ENCODE results near the gene TRAFD1. TPM values are rescaled to one million over a fixed set of nuclear protein-coding genes. Genes with fewer than 3 reads are reported as not detected.

The TRAFD1 gene
- polyA plus RNA-seq, 1 donor from 2014 or later, result 75.6 TPM

DNA sequence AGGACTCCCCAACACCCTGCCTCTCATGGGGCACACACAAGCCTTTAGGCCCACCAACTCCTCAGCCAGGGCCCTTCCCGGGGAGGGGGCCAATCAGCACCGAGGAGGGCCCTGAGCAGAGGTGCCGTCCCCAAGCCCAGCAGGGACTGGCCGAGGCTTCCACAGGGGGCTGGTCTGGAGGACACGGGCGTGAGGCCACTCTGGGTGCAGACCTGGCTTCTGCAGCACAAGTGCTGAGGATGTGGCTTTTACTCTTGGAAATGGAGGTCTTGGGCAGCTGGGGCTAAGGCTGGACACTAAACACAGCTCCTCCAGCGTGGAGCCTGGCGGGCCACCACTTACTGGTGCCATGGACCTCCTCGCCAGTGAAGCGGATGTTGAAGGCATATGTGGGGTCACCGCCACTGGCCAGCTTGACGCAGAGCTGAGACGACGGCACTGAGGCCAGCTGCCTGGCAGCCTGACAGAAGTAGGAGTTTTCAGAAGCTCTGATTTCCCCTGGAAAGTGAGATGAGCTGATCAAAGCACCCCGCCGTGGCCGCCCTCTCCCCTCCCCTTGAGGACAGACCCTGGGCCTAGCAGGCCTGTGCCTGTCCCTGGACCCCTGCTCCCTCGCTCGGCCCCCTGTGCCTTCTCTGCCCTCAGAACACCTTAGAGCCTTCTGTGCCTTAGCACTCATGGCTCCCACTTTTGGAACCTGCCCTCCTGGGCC, 44.0 kb downstream of the TRAFD1 start:
- H3K27me3 ChIP-seq (ENCODE audit: insufficient read depth, low read depth, low read length), result no peaks in the 10 kb centered on the region
- H3K27ac ChIP-seq (ENCODE audit: low read length), result no peak overlapping the region
- peaks cover 3% of the 10 kb centered on the region for H3K36me3 ChIP-seq (ENCODE audit: insufficient read depth, low read length)
- no peak overlapping the region for H3K4me3 ChIP-seq (ENCODE audit: low read length)
- H4K20me1 ChIP-seq (ENCODE audit: insufficient read depth), result no peaks in the 10 kb centered on the region
- H3K9me3 ChIP-seq (ENCODE audit: low read length), result no peaks in the 10 kb centered on the region
- no peak overlapping the region for H3K4me2 ChIP-seq (ENCODE audit: low read length)
- H3K79me2 ChIP-seq (replicated peaks; ENCODE audit: insufficient read depth, low read length), result no peaks in the 10 kb centered on the region
- no peak overlapping the region for H3K9ac ChIP-seq (ENCODE audit: low read length)
- no peaks in the 10 kb centered on the region for H3F3A ChIP-seq (ENCODE audit: insufficient read depth, low read length, poor library complexity, severe bottlenecking)
- H3K9me2 ChIP-seq (ENCODE audit: insufficient read depth, low read length), result no peaks in the 10 kb centered on the region
- H2AFZ ChIP-seq (ENCODE audit: low read depth, low read length), result no peak overlapping the region
- no peak for TF ChIP-seq POLR2AphosphoS5 (IDR thresholded peaks at IDR 0.05)
- TF ChIP-seq MXI1 (conservative IDR thresholded peaks at IDR 0.05; ENCODE audit: poor library complexity, severe bottlenecking), result no peak
- no peak for TF ChIP-seq EZH2 (IDR thresholded peaks at IDR 0.05; ENCODE audit: borderline replicate concordance, insufficient read depth, low read length, poor library complexity, severe bottlenecking)

DNA sequence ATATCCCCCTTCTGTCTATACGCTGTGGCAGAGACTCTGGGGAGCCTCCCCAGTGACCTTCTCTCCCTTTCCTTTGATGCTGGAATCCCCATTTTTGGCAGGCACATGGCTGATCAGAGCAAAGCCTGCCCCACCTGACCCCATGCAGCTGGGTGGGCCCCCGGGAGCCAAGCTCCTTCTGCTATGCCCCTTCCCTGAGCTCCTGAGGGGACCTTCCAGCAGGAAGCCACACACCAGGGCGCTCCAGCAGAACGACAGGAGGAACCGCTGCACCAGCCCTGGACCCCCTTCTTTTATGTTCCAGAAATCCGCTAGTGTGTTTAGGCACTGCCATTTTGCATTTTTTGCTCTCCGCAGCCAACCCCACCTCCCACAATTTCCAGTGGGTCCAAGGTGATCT, 44.6 kb downstream of the TRAFD1 start:
- Histone ChIP-seq H3K79me2 (replicated peaks; ENCODE audit: insufficient read depth, low read length) (no peaks in the 10 kb centered on the region), H2AFZ (ENCODE audit: low read depth, low read length) (no peak overlapping the region), H3K4me3 (ENCODE audit: low read length) (no peak overlapping the region), H3F3A (ENCODE audit: insufficient read depth, low read length, poor library complexity, severe bottlenecking) (no peaks in the 10 kb centered on the region), H3K27me3 (ENCODE audit: insufficient read depth, low read depth, low read length) (no peaks in the 10 kb centered on the region), H3K27ac (ENCODE audit: low read length) (no peak overlapping the region), H3K9ac (ENCODE audit: low read length) (no peak overlapping the region), H4K20me1 (ENCODE audit: insufficient read depth) (no peaks in the 10 kb centered on the region), H3K9me2 (ENCODE audit: insufficient read depth, low read length) (no peaks in the 10 kb centered on the region), H3K9me3 (ENCODE audit: low read length) (no peaks in the 10 kb centered on the region), H3K4me2 (ENCODE audit: low read length) (no peak overlapping the region), H3K36me3 (ENCODE audit: insufficient read depth, low read length) (peaks cover 3% of the 10 kb centered on the region)
- TF ChIP-seq TAF1 (IDR thresholded peaks at IDR 0.05; ENCODE audit: low read depth), result no peak
- no peak for TF ChIP-seq EP300 (conservative IDR thresholded peaks at IDR 0.05; ENCODE audit: poor library complexity, severe bottlenecking)
- TF ChIP-seq, protein P1, sequence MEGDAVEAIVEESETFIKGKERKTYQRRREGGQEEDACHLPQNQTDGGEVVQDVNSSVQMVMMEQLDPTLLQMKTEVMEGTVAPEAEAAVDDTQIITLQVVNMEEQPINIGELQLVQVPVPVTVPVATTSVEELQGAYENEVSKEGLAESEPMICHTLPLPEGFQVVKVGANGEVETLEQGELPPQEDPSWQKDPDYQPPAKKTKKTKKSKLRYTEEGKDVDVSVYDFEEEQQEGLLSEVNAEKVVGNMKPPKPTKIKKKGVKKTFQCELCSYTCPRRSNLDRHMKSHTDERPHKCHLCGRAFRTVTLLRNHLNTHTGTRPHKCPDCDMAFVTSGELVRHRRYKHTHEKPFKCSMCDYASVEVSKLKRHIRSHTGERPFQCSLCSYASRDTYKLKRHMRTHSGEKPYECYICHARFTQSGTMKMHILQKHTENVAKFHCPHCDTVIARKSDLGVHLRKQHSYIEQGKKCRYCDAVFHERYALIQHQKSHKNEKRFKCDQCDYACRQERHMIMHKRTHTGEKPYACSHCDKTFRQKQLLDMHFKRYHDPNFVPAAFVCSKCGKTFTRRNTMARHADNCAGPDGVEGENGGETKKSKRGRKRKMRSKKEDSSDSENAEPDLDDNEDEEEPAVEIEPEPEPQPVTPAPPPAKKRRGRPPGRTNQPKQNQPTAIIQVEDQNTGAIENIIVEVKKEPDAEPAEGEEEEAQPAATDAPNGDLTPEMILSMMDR (IDR thresholded peaks at IDR 0.05; ENCODE audit: poor library complexity, severe bottlenecking), result no peak
- TF ChIP-seq SMC3 (conservative IDR thresholded peaks at IDR 0.05; ENCODE audit: poor library complexity), result no peak
- no peak for TF ChIP-seq EZH2 (IDR thresholded peaks at IDR 0.05; ENCODE audit: borderline replicate concordance, insufficient read depth, low read length, poor library complexity, severe bottlenecking)
- TF ChIP-seq, protein P2, sequence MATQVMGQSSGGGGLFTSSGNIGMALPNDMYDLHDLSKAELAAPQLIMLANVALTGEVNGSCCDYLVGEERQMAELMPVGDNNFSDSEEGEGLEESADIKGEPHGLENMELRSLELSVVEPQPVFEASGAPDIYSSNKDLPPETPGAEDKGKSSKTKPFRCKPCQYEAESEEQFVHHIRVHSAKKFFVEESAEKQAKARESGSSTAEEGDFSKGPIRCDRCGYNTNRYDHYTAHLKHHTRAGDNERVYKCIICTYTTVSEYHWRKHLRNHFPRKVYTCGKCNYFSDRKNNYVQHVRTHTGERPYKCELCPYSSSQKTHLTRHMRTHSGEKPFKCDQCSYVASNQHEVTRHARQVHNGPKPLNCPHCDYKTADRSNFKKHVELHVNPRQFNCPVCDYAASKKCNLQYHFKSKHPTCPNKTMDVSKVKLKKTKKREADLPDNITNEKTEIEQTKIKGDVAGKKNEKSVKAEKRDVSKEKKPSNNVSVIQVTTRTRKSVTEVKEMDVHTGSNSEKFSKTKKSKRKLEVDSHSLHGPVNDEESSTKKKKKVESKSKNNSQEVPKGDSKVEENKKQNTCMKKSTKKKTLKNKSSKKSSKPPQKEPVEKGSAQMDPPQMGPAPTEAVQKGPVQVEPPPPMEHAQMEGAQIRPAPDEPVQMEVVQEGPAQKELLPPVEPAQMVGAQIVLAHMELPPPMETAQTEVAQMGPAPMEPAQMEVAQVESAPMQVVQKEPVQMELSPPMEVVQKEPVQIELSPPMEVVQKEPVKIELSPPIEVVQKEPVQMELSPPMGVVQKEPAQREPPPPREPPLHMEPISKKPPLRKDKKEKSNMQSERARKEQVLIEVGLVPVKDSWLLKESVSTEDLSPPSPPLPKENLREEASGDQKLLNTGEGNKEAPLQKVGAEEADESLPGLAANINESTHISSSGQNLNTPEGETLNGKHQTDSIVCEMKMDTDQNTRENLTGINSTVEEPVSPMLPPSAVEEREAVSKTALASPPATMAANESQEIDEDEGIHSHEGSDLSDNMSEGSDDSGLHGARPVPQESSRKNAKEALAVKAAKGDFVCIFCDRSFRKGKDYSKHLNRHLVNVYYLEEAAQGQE (IDR thresholded peaks at IDR 0.05; ENCODE audit: borderline replicate concordance), result no peak
- no peak for TF ChIP-seq POLR2AphosphoS5 (IDR thresholded peaks at IDR 0.05)
- no peak for TF ChIP-seq RAD21 (conservative IDR thresholded peaks at IDR 0.05)
- TF ChIP-seq MXI1 (conservative IDR thresholded peaks at IDR 0.05; ENCODE audit: poor library complexity, severe bottlenecking), result no peak
